IMR-90 (cell line): ENCODE results near the gene MCM8. TPM values are rescaled to one million over a fixed set of nuclear protein-coding genes. Genes with fewer than 3 reads are reported as not detected.

Experiments
- ATAC-seq: fragments of 200-7000 bp; cut with Tn5 transposase; 2 replicates; pipeline ENCODE4 v1.9.1; 2020; ENCODE audit warnings: low read depth, mild to moderate bottlenecking, moderate library complexity
- BruUV-seq: library from RNA; stranded (reverse); fragments of 400-500 nt; replicated peaks from 2 replicates; lab custom pipeline; 2021; lab: Mats Ljungman, UMichigan
- CTCF ChIA-PET: fragments of 300-600 bp; formaldehyde crosslinking; extraction: SDS; loops from one replicate; lab custom pipeline; 2021; ENCODE audit warnings: antibody characterized with exemption; lab: Yijun Ruan, JAX
- POLR2A ChIA-PET: fragments of 300-600 bp; sonication (Branson Sonifier 250); formaldehyde crosslinking; loops from one replicate; lab custom pipeline; 2022; ENCODE audit warnings: antibody characterized with exemption; ENCODE audit not compliant: unreplicated experiment; lab: Charles Lee
- DNase-seq: peaks from one replicate; pipeline ENCODE4 v3.0.0; 2013
- H2AFZ ChIP-seq: replicated peaks from 2 replicates; pipeline ENCODE3; 2013; ENCODE audit warnings: low read length, mild to moderate bottlenecking; ENCODE audit not compliant: poor library complexity
- H2AK5ac ChIP-seq: 2 replicates; pipeline ENCODE4 v1.6.1; 2013; ENCODE audit warnings: low read depth, low read length, inconsistent platforms
- H2AK9ac ChIP-seq: replicated peaks from 2 replicates; pipeline ENCODE3; 2013; ENCODE audit warnings: mild to moderate bottlenecking, low read depth, low read length, moderate library complexity; ENCODE audit not compliant: poor library complexity
- H2BK120ac ChIP-seq: 2 replicates; pipeline ENCODE4 v1.6.1; 2013; ENCODE audit warnings: low read depth, low read length, inconsistent platforms
- H2BK15ac ChIP-seq: 3 replicates; pipeline ENCODE4 v1.6.1; 2013; ENCODE audit warnings: low read depth, low read length, inconsistent platforms
- H2BK20ac ChIP-seq: 2 replicates; pipeline ENCODE4 v1.6.1; 2013; ENCODE audit warnings: low read depth, mild to moderate bottlenecking, inconsistent platforms, low read length, moderate library complexity
- H2BK5ac ChIP-seq: 2 replicates; pipeline ENCODE4 v1.6.1; 2013; ENCODE audit warnings: mild to moderate bottlenecking, low read depth, low read length, inconsistent platforms; ENCODE audit not compliant: poor library complexity, severe bottlenecking
- H3K14ac ChIP-seq: replicated peaks from 2 replicates; pipeline ENCODE4 v1.6.1; 2013; ENCODE audit warnings: low read depth, low read length, inconsistent platforms
- H3K18ac ChIP-seq: 2 replicates; pipeline ENCODE4 v1.6.1; 2013; ENCODE audit warnings: low read depth, low read length, control low read depth
- H3K23ac ChIP-seq: 2 replicates; pipeline ENCODE4 v1.6.1; 2013; ENCODE audit warnings: low read depth, low read length, inconsistent platforms
- H3K27ac ChIP-seq: 2 replicates; pipeline ENCODE4 v1.5.1; 2013; ENCODE audit warnings: mild to moderate bottlenecking, control low read depth, low read length; ENCODE audit not compliant: insufficient read depth
- H3K27me3 ChIP-seq: 2 replicates; pipeline ENCODE4 v1.6.1; 2013; ENCODE audit warnings: low read length; ENCODE audit not compliant: control insufficient read depth, insufficient read depth
- H3K36me3 ChIP-seq: 2 replicates; pipeline ENCODE4 v1.6.1; 2013; ENCODE audit warnings: low read length, mixed read lengths; ENCODE audit not compliant: control insufficient read depth, insufficient read depth
- H3K4ac ChIP-seq: 2 replicates; pipeline ENCODE4 v1.6.1; 2013; ENCODE audit warnings: low read depth, low read length, inconsistent platforms
- H3K4me1 ChIP-seq: 2 replicates; pipeline ENCODE4 v1.6.1; 2013; ENCODE audit warnings: low read length, mixed read lengths; ENCODE audit not compliant: control insufficient read depth, insufficient read depth
- H3K4me2 ChIP-seq: 2 replicates; pipeline ENCODE4 v1.6.1; 2013; ENCODE audit warnings: low read depth, mild to moderate bottlenecking, control low read depth, low read length, moderate library complexity
- H3K4me3 ChIP-seq: 2 replicates; pipeline ENCODE4 v1.5.1; 2013; ENCODE audit warnings: low read depth, mild to moderate bottlenecking, control low read depth, low read length, moderate library complexity; ENCODE audit not compliant: insufficient read depth
- H3K56ac ChIP-seq: 2 replicates; pipeline ENCODE4 v1.6.1; 2013; ENCODE audit warnings: low read length, inconsistent platforms; ENCODE audit not compliant: insufficient read depth; ENCODE audit errors: extremely low read depth
- H3K79me1 ChIP-seq, 2 experiments: 2 replicates each; pipeline ENCODE4 v1.6.1; 2013; ENCODE audit warnings: low read length in 2 of 2, inconsistent platforms in 1 of 2, low read depth in 1 of 2
- H3K9ac ChIP-seq: 2 replicates; pipeline ENCODE4 v1.6.1; 2013; ENCODE audit warnings: low read depth, low read length, control low read depth
- H3K9me1 ChIP-seq: 2 replicates; pipeline ENCODE4 v1.6.1; 2013; ENCODE audit warnings: low read length, inconsistent platforms; ENCODE audit not compliant: insufficient read depth
- H3K9me3 ChIP-seq: 2 replicates; pipeline ENCODE4 v1.6.1; 2013; ENCODE audit warnings: low read length; ENCODE audit not compliant: control insufficient read depth, insufficient read depth
- H4K20me1 ChIP-seq: 2 replicates; pipeline ENCODE4 v1.6.1; 2013; ENCODE audit warnings: low read length, inconsistent platforms; ENCODE audit not compliant: insufficient read depth
- H4K5ac ChIP-seq: 2 replicates; pipeline ENCODE4 v1.6.1; 2013; ENCODE audit warnings: mild to moderate bottlenecking, low read depth, low read length, control low read depth
- H4K8ac ChIP-seq, 2 experiments: 2 replicates each; pipeline ENCODE4 v1.6.1; 2013; ENCODE audit warnings: low read depth in 2 of 2, low read length in 2 of 2, control low read depth in 1 of 2, inconsistent platforms in 1 of 2
- H4K91ac ChIP-seq: 2 replicates; pipeline ENCODE4 v1.6.1; 2013; ENCODE audit warnings: low read depth, low read length, inconsistent platforms; ENCODE audit not compliant: insufficient read depth
- CTCF ChIP-seq: conservative IDR thresholded peaks from 2 replicates; pipeline ENCODE4 v1.5.1; 2012; ENCODE audit warnings: mild to moderate bottlenecking, low read depth, low read length, improper control_type of control experiment
- ELK1 ChIP-seq: fragments of 150-350 bp; IDR thresholded peaks from 2 replicates; pipeline ENCODE4 v1.6.1; 2016; ENCODE audit warnings: low read depth, mild to moderate bottlenecking, low read length, moderate library complexity, borderline replicate concordance
- MAZ ChIP-seq: IDR thresholded peaks from 2 replicates; pipeline ENCODE4 v1.6.1; 2012; ENCODE audit warnings: low read depth, mild to moderate bottlenecking, low read length, improper control_type of control experiment, moderate library complexity, borderline replicate concordance
- MXI1 ChIP-seq: IDR thresholded peaks from 2 replicates; pipeline ENCODE4 v1.6.1; 2012; ENCODE audit warnings: low read depth, mild to moderate bottlenecking, low read length, moderate library complexity, borderline replicate concordance
- WGBS, 2 experiments: methylation state at CpG; one replicate each; pipeline versions ENCODE4 v1.1.5 to v1.1.7; 2013; ENCODE audit warnings: missing lambda C conversion rate in 2 of 2; ENCODE audit not compliant: insufficient read length in 1 of 2; ENCODE audit errors: extremely low coverage in 2 of 2; 5-methylcytosine and 5-hydroxymethylcytosine counted together
- dilution Hi-C: fragments of 300-500 bp; cut with HindIII; formaldehyde crosslinking; loops from one replicate; pipeline ENCODE4 v1.14.3; 2018; ENCODE audit warnings: low sequenced_read_pairs; ENCODE audit not compliant: unreplicated experiment
- in situ Hi-C: fragments of 300-500 bp; cut with MboI; formaldehyde crosslinking; loops from 3 replicates; pipeline ENCODE4 v1.14.3; 2019; ENCODE audit warnings: low sequenced_read_pairs, inconsistent platforms, mixed read lengths
- intact Hi-C: fragments of 100-400 bp; cut with micrococcal nuclease; formaldehyde crosslinking; loops from 2 replicates; pipeline ENCODE4 v1.10.0; 2022
- polyA plus RNA-seq, 3 experiments: library from polyadenylated mRNA; depleted of rRNA; stranded (reverse); fragments of >200 nt; gene quantifications; 2 replicates each; pipeline ENCODE4 v1.2.3, GENCODE V29; 2012; ENCODE audit warnings: low replicate concordance in 1 of 3
- total RNA-seq: library from RNA; depleted of rRNA; stranded (reverse); fragments of >200 nt; gene quantifications from 2 replicates; pipeline ENCODE4 v1.2.3, GENCODE V29; 2012

Gene MCM8
- total and polyA plus RNA-seq, 2 of the 4 experiments (the other 2 are of a cell fraction) = 4.2 to 11.5 TPM

- Histone ChIP-seq H3K14ac (no peak overlapping the region), H3K23ac (no peak overlapping the region), H3K18ac (no peak overlapping the region), H3K9ac (no peak overlapping the region), H4K20me1 (no peaks in the 10 kb centered on the region), H3K9me3 (no peaks in the 10 kb centered on the region), H2BK20ac (no peak overlapping the region), H3K9me1 (peaks cover 3% of the 10 kb centered on the region; the same call in 1 of the 2 replicates), H3K27ac (no peak overlapping the region), H3K56ac (no peak overlapping the region), H3K4me3 (no peak overlapping the region), H3K4me2 (no peak overlapping the region), H2AK5ac (no peak overlapping the region), H2BK5ac (no peak overlapping the region), H4K5ac (no peak overlapping the region), H3K79me1 (no peaks in the 10 kb centered on the region), H2BK15ac (no peak overlapping the region), H4K91ac (no peak overlapping the region), H3K4ac (no peak overlapping the region), H2AFZ (no peak overlapping the region), H2BK120ac (no peak overlapping the region), H2AK9ac (no peak overlapping the region), H3K36me3 (peaks cover 9% of the 10 kb centered on the region; the same call in 1 of the 2 replicates), H4K8ac (no peak overlapping the region), H3K27me3 (no peaks in the 10 kb centered on the region), H3K4me1 (no peaks in the 10 kb centered on the region; the same call in 1 of the 2 replicates)
- CTCF ChIA-PET = interaction anchor here (0.6 kb wide), 1 partner anchor 1089 kb away, joined by 3 read pairs; no protein-coding TSS in a partner anchor
- ATAC-seq (no peak), DNase-seq (no peak)
- WGBS, 2 experiments = no CpG with 5 or more reads among the region's 1 CpG
- POLR2A ChIA-PET = no interaction called here
- in situ Hi-C loops = no loop called here
- no TSS peak for BruUV-seq
- no peak for TF ChIP-seq CTCF
- TF ChIP-seq MXI1 = no peak
- no peak for TF ChIP-seq MAZ
- TF ChIP-seq ELK1 = no peak
- dilution Hi-C loops = no loop called here
- intact Hi-C loops = no loop called here
Measured at GRCh38 chr20:6046432-6046831, 96.0 kb downstream of the MCM8 start.
